ENCODE results near the gene IQSEC1. TPM values are rescaled to one million over a fixed set of nuclear protein-coding genes. Genes with fewer than 3 reads are reported as not detected.

IQSEC1 gene
- total RNA-seq, 1 donor from 2014 or later: 82.3 TPM

GRCh38 chr3:12935861-12936830, 137.1 kb downstream of the IQSEC1 start:
- Histone ChIP-seq H3K9me3 (no peaks in the 10 kb centered on the region), H3K27ac (no peak overlapping the region), H3K27me3 (ENCODE audit: low read depth) (no peaks in the 10 kb centered on the region), H3K4me3 (no peak overlapping the region), H3K4me1 (peaks cover 46% of the 10 kb centered on the region), H3K36me3 (peaks cover 92% of the 10 kb centered on the region)
- no peak for TF ChIP-seq CTCF (IDR thresholded peaks at IDR 0.05)
- DNase-seq: no peak
- ATAC-seq: no peak
- intact Hi-C loops (cut with DNase I): no loop called here

- intact Hi-C loops (cut with DNase I): no loop called here
- Histone ChIP-seq H3K36me3 (peaks cover 92% of the 10 kb centered on the region), H3K4me3 (no peak overlapping the region), H3K9me3 (no peaks in the 10 kb centered on the region), H3K4me1 (peaks cover 50% of the 10 kb centered on the region), H3K27ac (peak overlapping the region; percentile 6), H3K27me3 (ENCODE audit: low read depth) (no peaks in the 10 kb centered on the region)
- ATAC-seq (no peak), DNase-seq (no peak)
- TF ChIP-seq CTCF (IDR thresholded peaks at IDR 0.05): no peak
Observed at GRCh38 chr3:12935023-12935860, 138.0 kb downstream of the IQSEC1 start.

GRCh38 chr3:12934431-12934830, 138.8 kb downstream of the IQSEC1 start:
- H3K36me3 ChIP-seq: peaks cover 87% of the 10 kb centered on the region
- intact Hi-C loops (cut with DNase I): no loop called here
- no peak for TF ChIP-seq CTCF (IDR thresholded peaks at IDR 0.05)
- ATAC-seq (no peak), DNase-seq (no peak)
- peak overlapping the region; percentile 6 for H3K27ac ChIP-seq
- no peaks in the 10 kb centered on the region for H3K27me3 ChIP-seq (ENCODE audit: low read depth)
- no peak overlapping the region for H3K4me3 ChIP-seq
- no peaks in the 10 kb centered on the region for H3K9me3 ChIP-seq
- H3K4me1 ChIP-seq: peaks cover 50% of the 10 kb centered on the region

- Histone ChIP-seq H3K36me3 (peaks cover 87% of the 10 kb centered on the region), H3K9me3 (no peaks in the 10 kb centered on the region), H3K27ac (no peak overlapping the region), H3K4me3 (no peak overlapping the region), H3K4me1 (peaks cover 45% of the 10 kb centered on the region), H3K27me3 (ENCODE audit: low read depth) (no peaks in the 10 kb centered on the region)
- DNase-seq (no peak), ATAC-seq (no peak)
- intact Hi-C loops (cut with DNase I): no loop called here
- TF ChIP-seq CTCF (IDR thresholded peaks at IDR 0.05): no peak
Observed at GRCh38 chr3:12933901-12934300, 139.3 kb downstream of the IQSEC1 start.

- peaks cover 78% of the 10 kb centered on the region for H3K36me3 ChIP-seq
- no peak overlapping the region for H3K4me3 ChIP-seq
- intact Hi-C loops (cut with DNase I): no loop called here
- TF ChIP-seq CTCF (IDR thresholded peaks at IDR 0.05): no peak
- H3K27me3 ChIP-seq (ENCODE audit: low read depth): no peaks in the 10 kb centered on the region
- no peak overlapping the region for H3K27ac ChIP-seq
- H3K9me3 ChIP-seq: no peaks in the 10 kb centered on the region
- no peak for DNase-seq
- ATAC-seq: no peak
- peaks cover 34% of the 10 kb centered on the region for H3K4me1 ChIP-seq
Observed at GRCh38 chr3:12932754-12933153, 140.5 kb downstream of the IQSEC1 start.

Data from lower lobe of right lung (tissue), 2 donors.